DOHH2 (cell line): ENCODE results near the gene LMO7.

Experiments used
- H3F3A ChIP-seq: fragments of 200-600 bp; sonication (generic), shearing (Covaris generic); 2 replicates; pipeline ENCODE4 v1.6.0; 2016; ENCODE audit warnings: antibody characterized with exemption, mild to moderate bottlenecking; ENCODE audit not compliant: control insufficient read depth, insufficient read depth
- H3K27ac ChIP-seq: fragments of 200-600 bp; sonication (generic); 2 replicates; pipeline ENCODE4 v1.5.1; 2014; ENCODE audit warnings: low read depth, mild to moderate bottlenecking, low read length, moderate library complexity
- H3K27me3 ChIP-seq: fragments of 200-600 bp; sonication (generic); 2 replicates; pipeline ENCODE4 v1.6.1; 2014; ENCODE audit warnings: mild to moderate bottlenecking, low read length, mixed read lengths; ENCODE audit not compliant: control insufficient read depth
- H3K36me3 ChIP-seq: fragments of 200-600 bp; sonication (generic); 2 replicates; pipeline ENCODE4 v1.6.1; 2014; ENCODE audit warnings: mild to moderate bottlenecking, low read length, moderate library complexity, mixed read lengths; ENCODE audit not compliant: control insufficient read depth
- H3K4me1 ChIP-seq: fragments of 200-600 bp; sonication (generic); 2 replicates; pipeline ENCODE4 v1.6.1; 2014; ENCODE audit warnings: mild to moderate bottlenecking, low read length, mixed read lengths; ENCODE audit not compliant: control insufficient read depth
- H3K4me2 ChIP-seq: fragments of 200-600 bp; sonication (generic); 2 replicates; pipeline ENCODE4 v1.6.0; 2014; ENCODE audit warnings: mild to moderate bottlenecking, low read length, moderate library complexity
- H3K4me3 ChIP-seq: fragments of 200-600 bp; sonication (generic); 2 replicates; pipeline ENCODE4 v1.5.1; 2014; ENCODE audit warnings: mild to moderate bottlenecking, low read length, mixed read lengths
- H3K79me2 ChIP-seq: fragments of 200-600 bp; sonication (generic); 2 replicates; pipeline ENCODE4 v1.6.1; 2014; ENCODE audit warnings: mild to moderate bottlenecking, low read length, mixed read lengths; ENCODE audit not compliant: control insufficient read depth
- H3K9me2 ChIP-seq: fragments of 200-600 bp; sonication (generic); replicated peaks from 2 replicates; pipeline ENCODE4 v1.6.1; 2014; ENCODE audit warnings: mild to moderate bottlenecking, low read length, mixed read lengths; ENCODE audit not compliant: control insufficient read depth
- H3K9me3 ChIP-seq: fragments of 200-600 bp; sonication (generic); 2 replicates; pipeline ENCODE4 v1.6.1; 2014; ENCODE audit warnings: antibody characterized with exemption, low read length, mixed read lengths; ENCODE audit not compliant: control insufficient read depth, insufficient read depth
- H4K20me1 ChIP-seq: fragments of 200-600 bp; sonication (generic); 2 replicates; pipeline ENCODE4 v1.6.0; 2014; ENCODE audit warnings: low read depth, mild to moderate bottlenecking, antibody characterized with exemption, low read length, moderate library complexity; ENCODE audit not compliant: control insufficient read depth, insufficient read depth
- EZH2phosphoT487 ChIP-seq: fragments of 200-600 bp; sonication (generic); IDR thresholded peaks from 2 replicates; pipeline ENCODE4 v1.6.1; 2017; ENCODE audit warnings: borderline replicate concordance, mild to moderate bottlenecking, antibody characterized with exemption, low read length, moderate library complexity, mixed read lengths
- TF ChIP-seq, protein P1 (sequence below): fragments of 200-600 bp; sonication (generic); IDR thresholded peaks from one replicate; pipeline ENCODE4 v1.5.1; 2014; ENCODE audit warnings: antibody characterized with exemption, mild to moderate bottlenecking, low read depth, low read length; ENCODE audit not compliant: poor library complexity, severe bottlenecking

Gene LMO7

DNA sequence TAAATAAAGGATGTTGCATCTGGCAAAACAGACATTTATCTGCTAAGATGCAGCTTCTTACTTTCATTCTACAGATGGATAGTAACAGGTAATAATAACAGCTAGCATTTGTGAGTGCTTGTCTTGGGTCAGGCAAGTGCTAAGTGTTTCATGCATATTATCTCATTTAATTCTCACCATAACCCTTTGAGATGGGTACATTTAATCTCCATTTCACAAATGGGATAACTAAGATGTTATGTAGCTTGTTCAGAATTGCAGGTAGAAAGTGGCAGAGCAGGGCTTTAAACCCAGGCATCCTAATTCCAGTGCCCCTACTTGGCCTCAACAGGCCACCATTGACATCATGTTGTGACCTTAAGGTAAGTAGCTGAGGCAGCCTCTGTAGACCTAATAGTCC lies 69.8 kb downstream of the LMO7 start:
- Histone ChIP-seq H3K9me2 (no peaks in the 10 kb centered on the region), H3K4me2 (no peak overlapping the region), H3K4me3 (no peak overlapping the region), H3K4me1 (no peaks in the 10 kb centered on the region), H3K27ac (no peak overlapping the region), H3K9me3 (no peaks in the 10 kb centered on the region), H3K27me3 (no peaks in the 10 kb centered on the region), H3K36me3 (no peaks in the 10 kb centered on the region), H4K20me1 (no peaks in the 10 kb centered on the region), H3F3A (no peaks in the 10 kb centered on the region), H3K79me2 (no peaks in the 10 kb centered on the region)
- TF ChIP-seq EZH2phosphoT487, result no peak
- TF ChIP-seq, protein P1, sequence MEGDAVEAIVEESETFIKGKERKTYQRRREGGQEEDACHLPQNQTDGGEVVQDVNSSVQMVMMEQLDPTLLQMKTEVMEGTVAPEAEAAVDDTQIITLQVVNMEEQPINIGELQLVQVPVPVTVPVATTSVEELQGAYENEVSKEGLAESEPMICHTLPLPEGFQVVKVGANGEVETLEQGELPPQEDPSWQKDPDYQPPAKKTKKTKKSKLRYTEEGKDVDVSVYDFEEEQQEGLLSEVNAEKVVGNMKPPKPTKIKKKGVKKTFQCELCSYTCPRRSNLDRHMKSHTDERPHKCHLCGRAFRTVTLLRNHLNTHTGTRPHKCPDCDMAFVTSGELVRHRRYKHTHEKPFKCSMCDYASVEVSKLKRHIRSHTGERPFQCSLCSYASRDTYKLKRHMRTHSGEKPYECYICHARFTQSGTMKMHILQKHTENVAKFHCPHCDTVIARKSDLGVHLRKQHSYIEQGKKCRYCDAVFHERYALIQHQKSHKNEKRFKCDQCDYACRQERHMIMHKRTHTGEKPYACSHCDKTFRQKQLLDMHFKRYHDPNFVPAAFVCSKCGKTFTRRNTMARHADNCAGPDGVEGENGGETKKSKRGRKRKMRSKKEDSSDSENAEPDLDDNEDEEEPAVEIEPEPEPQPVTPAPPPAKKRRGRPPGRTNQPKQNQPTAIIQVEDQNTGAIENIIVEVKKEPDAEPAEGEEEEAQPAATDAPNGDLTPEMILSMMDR, result no peak

GRCh38 chr13:75713852-75714251 lies 77.7 kb downstream of the LMO7 start:
- H3K9me2 ChIP-seq, result no peaks in the 10 kb centered on the region
- no peak for TF ChIP-seq EZH2phosphoT487
- TF ChIP-seq, protein P1, result no peak
- H3K4me3 ChIP-seq, result no peak overlapping the region
- H3K36me3 ChIP-seq, result no peaks in the 10 kb centered on the region
- H3K4me2 ChIP-seq, result no peak overlapping the region
- H3K4me1 ChIP-seq, result no peaks in the 10 kb centered on the region
- H3F3A ChIP-seq, result no peaks in the 10 kb centered on the region
- H3K27me3 ChIP-seq, result no peaks in the 10 kb centered on the region
- H3K79me2 ChIP-seq, result no peaks in the 10 kb centered on the region
- H4K20me1 ChIP-seq, result no peaks in the 10 kb centered on the region
- no peak overlapping the region for H3K27ac ChIP-seq
- H3K9me3 ChIP-seq, result no peaks in the 10 kb centered on the region

DNA sequence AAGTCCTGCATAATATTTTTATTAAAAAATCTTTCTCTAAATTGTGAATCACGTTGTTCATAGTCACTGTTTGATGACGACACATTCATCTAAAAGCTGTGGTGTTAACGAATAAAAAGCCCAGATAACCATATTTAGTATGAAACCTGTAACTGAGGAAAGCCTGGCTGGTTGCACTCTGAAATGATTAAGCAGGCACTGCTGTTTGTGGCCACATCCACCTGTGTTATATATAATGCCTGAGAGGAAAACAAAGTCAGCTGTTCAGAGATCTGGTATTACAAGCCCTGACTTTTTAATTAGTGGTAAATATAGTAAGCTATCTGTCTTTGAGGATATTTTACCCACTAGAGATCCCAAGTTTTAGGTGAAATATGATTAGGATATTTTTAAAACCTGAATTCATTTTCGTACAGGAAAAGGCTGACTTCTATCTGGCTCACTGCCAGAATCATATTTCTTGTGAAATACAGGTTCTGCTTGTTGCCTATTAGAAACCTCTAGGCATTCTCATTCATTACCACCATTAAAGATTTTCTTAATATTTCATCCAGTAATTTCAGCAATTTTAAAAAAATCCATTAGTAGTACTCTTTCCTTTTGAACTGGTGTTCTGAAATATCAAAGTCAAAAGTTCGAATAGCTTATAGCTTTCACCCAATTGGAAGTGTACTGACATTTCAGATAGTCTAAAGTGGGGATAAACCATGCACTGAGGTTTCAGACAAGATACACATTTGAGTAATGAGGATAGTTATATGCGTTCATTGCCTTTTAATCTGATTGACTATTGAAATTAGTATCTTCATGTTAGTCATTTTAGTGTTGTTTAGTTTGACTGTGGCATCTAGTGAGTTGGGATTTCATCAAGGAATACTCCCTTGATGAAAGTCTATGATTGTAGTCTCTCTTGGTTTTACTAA lies 79.7 kb downstream of the LMO7 start:
- no peak overlapping the region for H3K4me2 ChIP-seq
- no peaks in the 10 kb centered on the region for H3K9me3 ChIP-seq
- no peaks in the 10 kb centered on the region for H3K4me1 ChIP-seq
- H3K79me2 ChIP-seq, result no peaks in the 10 kb centered on the region
- H3F3A ChIP-seq, result no peaks in the 10 kb centered on the region
- H3K27ac ChIP-seq, result no peak overlapping the region
- no peaks in the 10 kb centered on the region for H3K27me3 ChIP-seq
- no peaks in the 10 kb centered on the region for H3K36me3 ChIP-seq
- no peak overlapping the region for H3K4me3 ChIP-seq
- no peaks in the 10 kb centered on the region for H4K20me1 ChIP-seq
- no peak for TF ChIP-seq EZH2phosphoT487
- TF ChIP-seq, protein P1, result no peak
- no peaks in the 10 kb centered on the region for H3K9me2 ChIP-seq
